Activated CD8-positive, alpha-beta memory T cell treated with anti-CD3 and anti-CD28 coated beads, Interleukin-2, amount 10 ng/mL, durations not matched to agents 7 days and 5 days (primary cell): Measurements from ENCODE around the gene RXFP4. TPM values are rescaled to one million over a fixed set of nuclear protein-coding genes. Genes with fewer than 3 reads are reported as not detected.
A peak's percentile ranks its signal among the peaks of the same experiment; 100 is the strongest.
"Not testable (repeated sequence)": the region's sequence is repeated elsewhere in the genome, so short reads cannot be mapped to it uniquely, and the experiment has no call there.

ENCODE experiments used
- ATAC-seq: fragments of 150-1000 bp; cut with Tn5 transposase; one replicate; pipeline ENCODE4 v1.10.0; 2021; ENCODE audit warnings: moderate library complexity
- CTCF ChIA-PET: fragments of 350-600 bp; sonication (Branson Sonifier 250); formaldehyde crosslinking; loops from one replicate; lab custom pipeline; 2021; ENCODE audit warnings: antibody characterized with exemption; lab: Charles Lee
- DNase-seq: peaks from one replicate; pipeline ENCODE4 v3.0.0-alpha.2; 2020
- H3K27ac Mint-ChIP-seq: one replicate; pipeline ENCODE4 v1.8.0; 2021; ENCODE audit warnings: mild to moderate bottlenecking, mixed read lengths
- H3K27me3 Mint-ChIP-seq: one replicate; pipeline ENCODE4 v1.8.0; 2021; ENCODE audit warnings: mixed read lengths
- H3K36me3 Mint-ChIP-seq: one replicate; pipeline ENCODE4 v1.8.0; 2021; ENCODE audit warnings: mild to moderate bottlenecking, mixed read lengths
- H3K4me1 Mint-ChIP-seq: one replicate; pipeline ENCODE4 v1.8.0; 2021; ENCODE audit warnings: mixed read lengths
- H3K4me3 Mint-ChIP-seq: one replicate; pipeline ENCODE4 v1.8.0; 2021; ENCODE audit warnings: mild to moderate bottlenecking, moderate library complexity, mixed read lengths
- H3K9me3 Mint-ChIP-seq: one replicate; pipeline ENCODE4 v1.8.0; 2022; ENCODE audit warnings: low read depth, mixed read lengths
- total RNA-seq, 2 experiments: library from RNA; stranded (reverse); gene quantifications; one replicate each; pipeline ENCODE4 v1.2.3, GENCODE V29; 2021

Gene RXFP4
- total RNA-seq, 2 experiments from 2014 or later = not detected

DNA sequence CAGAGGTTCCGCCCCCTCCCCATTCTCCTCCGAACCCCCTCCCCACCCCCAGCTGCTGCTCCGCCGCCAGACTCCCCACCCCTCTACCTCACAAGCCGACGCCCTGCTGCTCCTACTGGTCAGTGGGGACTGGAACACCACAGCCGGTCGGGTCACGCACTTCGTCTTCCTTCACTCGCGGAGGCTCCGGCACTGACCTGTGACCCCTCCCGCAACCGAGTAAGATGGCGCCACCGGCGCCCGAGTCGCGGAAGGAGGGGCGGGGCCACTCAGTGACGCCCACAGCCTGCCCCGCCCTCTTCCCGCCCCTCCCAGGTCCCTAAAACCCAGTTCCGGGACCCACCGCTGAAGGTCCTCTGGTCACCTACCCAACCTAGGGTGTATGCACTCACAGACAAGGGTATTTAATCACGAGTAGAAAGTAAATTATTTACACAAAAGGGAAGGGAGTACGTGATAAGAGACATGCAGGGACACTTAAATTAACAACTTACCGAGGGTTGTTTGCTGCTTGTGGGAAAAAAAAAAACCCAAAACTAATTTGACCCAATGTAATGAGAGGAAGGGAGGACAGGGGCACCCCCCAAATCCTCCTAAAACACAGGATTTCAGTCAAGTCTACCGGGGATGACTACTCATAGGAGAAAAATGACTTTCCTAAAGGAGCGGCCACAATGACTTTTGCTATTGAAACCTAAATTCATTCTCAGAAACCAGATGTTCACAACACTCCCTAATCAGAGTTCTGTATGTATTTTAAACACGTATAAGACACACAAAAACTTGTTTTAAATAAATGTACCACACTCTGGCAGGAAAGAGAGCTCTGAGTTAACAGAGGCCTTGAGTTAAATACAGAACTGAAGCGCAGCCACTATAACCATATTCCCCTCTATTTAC lies 30.0 kb upstream of the RXFP4 start, which contains the start of gene RIT1:
RIT1 (minus strand) TSS at position 194 of the 900 bp plus-strand sequence. CDS start 588 bp downstream, outside the sequence.
- Mint-ChIP-seq H3K4me1 (peaks cover 25% of the 10 kb centered on the region), H3K4me3 (peak within 1 kb of the TSS; percentile 90), H3K27me3 (no peaks in the 10 kb centered on the region), H3K27ac (peak within 1 kb of the TSS; percentile 95), H3K9me3 (no peaks in the 10 kb centered on the region), H3K36me3 (peaks cover 44% of the 10 kb centered on the region)
- CTCF ChIA-PET = interaction anchor here (0.8 to 1.4 kb wide), 5 partner anchors 10 to 155 kb away, joined by 3 to 4 read pairs (median 3); partner anchors contain the start of gene KHDC4
- ATAC-seq = peak; percentile 97
- peak; percentile 92 for DNase-seq

DNA sequence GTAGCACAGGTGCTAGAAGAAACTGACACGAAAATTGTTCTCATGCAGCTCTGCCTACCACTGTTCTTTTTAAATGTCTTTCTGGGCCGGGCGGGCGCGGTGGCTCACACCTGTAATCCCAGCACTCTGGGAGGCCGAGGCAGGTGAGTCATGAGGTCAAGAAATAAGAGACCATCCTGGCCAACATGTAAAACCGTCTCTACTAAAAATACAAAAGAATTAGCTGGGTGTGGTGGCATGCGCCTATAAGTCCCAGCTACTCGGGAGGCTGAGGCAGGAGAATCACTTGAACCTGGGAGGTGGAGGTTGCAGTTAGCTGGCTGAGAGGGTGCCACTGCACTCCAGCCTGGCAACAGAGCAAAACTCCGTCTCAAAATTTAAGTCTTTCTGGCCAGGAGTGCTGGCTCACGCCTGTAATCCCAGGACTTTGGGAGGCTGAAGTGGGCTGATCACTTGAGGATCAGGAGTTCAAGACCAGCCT lies 29.3 kb upstream of the RXFP4 start:
- DNase-seq (no peak), ATAC-seq (no peak)
- H3K4me3 Mint-ChIP-seq = peak overlapping the region; percentile 90
- no peaks in the 10 kb centered on the region for H3K9me3 Mint-ChIP-seq
- H3K27me3 Mint-ChIP-seq = no peaks in the 10 kb centered on the region
- H3K36me3 Mint-ChIP-seq = peaks cover 51% of the 10 kb centered on the region
- peaks cover 25% of the 10 kb centered on the region for H3K4me1 Mint-ChIP-seq
- H3K27ac Mint-ChIP-seq = peak overlapping the region; percentile 95
- CTCF ChIA-PET = interaction anchor here (0.8 to 1.4 kb wide), 5 partner anchors 9 to 154 kb away, joined by 3 to 4 read pairs (median 3); partner anchors contain the start of gene KHDC4

DNA sequence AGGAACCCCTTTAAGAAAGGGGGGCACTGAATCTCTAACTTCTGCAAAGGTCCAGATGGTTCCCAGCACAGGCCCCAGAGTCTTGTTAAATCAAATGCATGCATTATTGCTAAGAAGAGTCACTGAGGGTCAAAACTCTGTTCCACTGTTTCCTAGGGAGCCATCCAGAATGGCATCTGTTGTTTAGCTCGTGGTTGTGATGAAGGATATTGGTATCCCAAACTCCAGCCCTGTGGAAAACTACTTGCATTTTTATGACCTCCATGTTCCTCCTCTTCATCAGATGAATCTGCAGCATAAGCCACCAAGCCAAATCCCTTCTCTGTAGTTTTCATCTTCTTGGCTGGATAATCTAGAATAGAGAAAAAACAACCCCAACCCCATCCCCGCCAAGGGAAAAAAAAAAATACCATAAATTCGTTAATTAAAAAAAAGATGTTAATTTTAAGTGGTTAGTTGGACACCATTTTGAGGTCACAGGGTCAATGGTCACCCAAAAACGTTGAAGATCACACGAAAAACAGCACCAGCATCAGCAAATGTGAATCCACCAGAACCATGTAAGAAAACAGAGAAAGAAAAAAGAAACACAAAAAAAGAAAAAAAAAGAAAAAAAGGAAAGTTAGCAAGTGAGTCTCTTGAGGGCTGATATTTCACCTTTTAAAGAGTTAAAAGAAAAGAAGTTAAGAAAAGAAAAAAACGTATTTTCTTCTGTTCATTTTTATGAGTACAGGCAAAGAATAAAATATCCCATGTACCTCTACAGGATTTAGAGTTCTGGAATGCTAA lies 27.3 kb upstream of the RXFP4 start:
- Mint-ChIP-seq H3K4me3 (no peak overlapping the region), H3K9me3 (no peaks in the 10 kb centered on the region), H3K36me3 (peaks cover 59% of the 10 kb centered on the region), H3K27ac (no peak overlapping the region), H3K4me1 (peaks cover 23% of the 10 kb centered on the region), H3K27me3 (no peaks in the 10 kb centered on the region)
- ATAC-seq (no peak), DNase-seq (no peak)
- CTCF ChIA-PET = no interaction called here

DNA sequence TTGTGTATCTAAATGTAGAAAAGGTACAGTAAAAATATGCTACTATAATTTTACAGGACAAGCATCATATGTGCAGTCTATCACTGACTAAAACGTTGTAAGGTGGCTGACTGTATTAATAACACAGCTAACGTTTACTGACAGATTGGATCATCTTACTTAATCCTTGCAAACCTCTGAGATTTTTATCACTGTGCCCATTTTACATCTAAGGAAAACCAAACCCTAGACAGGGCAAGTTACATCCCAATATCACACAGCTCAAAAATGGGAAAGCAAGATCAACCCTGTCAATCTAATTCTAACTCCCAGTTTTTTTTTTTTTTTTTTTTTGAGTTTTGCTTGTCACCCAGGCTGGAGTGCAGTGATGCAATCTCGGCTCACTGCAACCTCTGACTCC lies 22.8 kb upstream of the RXFP4 start:
- H3K27me3 Mint-ChIP-seq = no peaks in the 10 kb centered on the region
- DNase-seq (no peak), ATAC-seq (no peak)
- H3K4me1 Mint-ChIP-seq = peaks cover 9% of the 10 kb centered on the region
- H3K4me3 Mint-ChIP-seq = no peak overlapping the region
- no peak overlapping the region for H3K27ac Mint-ChIP-seq
- H3K36me3 Mint-ChIP-seq = peaks cover 65% of the 10 kb centered on the region
- CTCF ChIA-PET = interaction anchor here (0.7 to 1.2 kb wide), 3 partner anchors 11 to 83 kb away, joined by 3 read pairs; no protein-coding TSS in a partner anchor
- no peaks in the 10 kb centered on the region for H3K9me3 Mint-ChIP-seq

DNA sequence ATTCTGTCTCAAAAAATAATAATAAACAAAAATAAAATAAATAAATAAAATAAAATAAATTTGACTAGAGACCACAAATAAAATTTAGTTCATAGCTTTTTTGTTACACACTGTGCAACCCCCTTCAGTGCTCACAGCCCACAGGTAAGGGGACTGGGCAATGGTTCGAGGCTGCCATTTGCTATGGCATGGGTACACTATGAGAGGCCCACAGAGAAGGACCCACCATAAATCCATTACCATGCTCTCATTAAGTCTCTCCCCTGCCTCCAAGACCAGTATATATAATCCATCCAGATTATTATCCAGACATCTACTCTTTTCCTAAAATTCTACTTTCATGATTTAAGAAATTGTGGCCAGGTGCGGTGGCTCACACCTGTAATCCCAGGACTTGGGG lies 21.6 kb upstream of the RXFP4 start:
- Mint-ChIP-seq H3K27me3 (no peaks in the 10 kb centered on the region), H3K36me3 (peaks cover 58% of the 10 kb centered on the region), H3K4me3 (no peak overlapping the region), H3K27ac (no peak overlapping the region), H3K4me1 (peaks cover 9% of the 10 kb centered on the region), H3K9me3 (no peaks in the 10 kb centered on the region)
- ATAC-seq (no peak), DNase-seq (no peak)
- CTCF ChIA-PET = no interaction called here

DNA sequence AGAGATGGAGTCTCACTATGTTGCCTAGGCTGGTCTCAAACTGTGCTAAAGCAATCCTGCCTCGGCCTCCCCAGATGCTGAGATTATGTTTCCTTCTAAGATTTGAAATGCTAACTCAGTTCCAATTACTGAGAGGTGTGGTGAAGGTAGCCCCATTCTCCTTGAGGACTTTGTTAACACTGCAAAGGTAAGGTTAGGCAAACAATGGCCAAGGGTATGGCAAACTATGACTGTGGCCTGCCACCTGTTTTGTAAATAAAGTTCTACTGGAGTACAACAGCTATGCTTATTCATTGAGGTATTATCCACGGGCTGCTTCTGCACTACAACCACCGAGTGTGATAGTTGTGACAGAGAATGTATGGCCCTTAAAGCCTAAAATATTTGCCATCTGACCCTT lies 20.7 kb upstream of the RXFP4 start:
- ATAC-seq (no peak), DNase-seq (no peak)
- H3K9me3 Mint-ChIP-seq = no peaks in the 10 kb centered on the region
- H3K36me3 Mint-ChIP-seq = peaks cover 61% of the 10 kb centered on the region
- CTCF ChIA-PET = interaction anchor here (0.5 to 1.1 kb wide), 3 partner anchors 9 to 131 kb away, joined by 3 read pairs; no protein-coding TSS in a partner anchor
- H3K4me1 Mint-ChIP-seq = peaks cover 9% of the 10 kb centered on the region
- H3K4me3 Mint-ChIP-seq = no peak overlapping the region
- no peak overlapping the region for H3K27ac Mint-ChIP-seq
- no peaks in the 10 kb centered on the region for H3K27me3 Mint-ChIP-seq

DNA sequence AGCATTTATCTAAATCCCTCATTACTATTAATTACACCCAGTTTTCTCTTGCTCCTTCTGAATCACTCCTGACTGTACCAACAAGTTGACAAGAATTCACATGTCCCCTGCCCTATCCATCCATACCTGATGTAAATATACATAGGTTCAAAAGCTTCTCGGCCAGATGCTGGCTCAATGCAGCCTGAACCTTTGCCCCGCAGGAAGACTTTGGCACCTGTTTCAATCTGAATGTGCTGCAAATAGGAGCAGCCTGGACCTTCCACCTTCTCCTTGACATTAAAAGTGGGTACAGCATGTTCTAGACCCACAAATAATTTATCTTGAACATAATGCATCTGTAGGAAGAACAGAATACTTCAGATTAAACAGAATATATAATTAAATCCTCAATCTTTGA lies 15.9 kb upstream of the RXFP4 start:
- CTCF ChIA-PET = interaction anchor here (1.6 kb wide), 1 partner anchor 675 kb away, joined by 3 read pairs; no protein-coding TSS in a partner anchor
- no peaks in the 10 kb centered on the region for H3K27me3 Mint-ChIP-seq
- DNase-seq = no peak
- no peak for ATAC-seq
- peaks cover 63% of the 10 kb centered on the region for H3K36me3 Mint-ChIP-seq
- peaks cover 24% of the 10 kb centered on the region for H3K4me1 Mint-ChIP-seq
- no peak overlapping the region for H3K27ac Mint-ChIP-seq
- no peak overlapping the region for H3K4me3 Mint-ChIP-seq
- no peaks in the 10 kb centered on the region for H3K9me3 Mint-ChIP-seq

DNA sequence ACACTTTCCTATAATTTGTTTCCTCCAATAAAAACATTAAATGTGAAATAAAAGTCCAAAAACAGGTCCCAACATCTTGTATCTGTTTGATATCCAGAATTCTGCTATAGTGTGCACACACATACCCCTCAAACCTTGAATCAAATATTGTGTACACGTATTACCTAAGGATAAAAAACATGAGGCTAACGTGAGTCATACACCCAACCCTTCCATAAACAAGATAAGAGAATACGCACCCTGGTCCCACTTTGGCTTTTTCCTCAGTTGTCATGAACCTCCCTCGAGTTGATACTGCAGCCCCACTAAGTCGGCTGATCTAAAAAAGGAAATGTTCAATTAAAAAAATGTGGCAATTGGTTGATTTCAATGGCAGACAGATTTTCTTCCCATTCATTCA lies 12.4 kb upstream of the RXFP4 start:
- Mint-ChIP-seq H3K27me3 (no peaks in the 10 kb centered on the region), H3K4me1 (peaks cover 45% of the 10 kb centered on the region), H3K9me3 (no peaks in the 10 kb centered on the region), H3K36me3 (peaks cover 58% of the 10 kb centered on the region), H3K4me3 (no peak overlapping the region), H3K27ac (no peak overlapping the region)
- ATAC-seq (no peak), DNase-seq (no peak)
- CTCF ChIA-PET = interaction anchor here (0.9 to 1.8 kb wide), 3 partner anchors 10 to 14 kb away, joined by 3 to 9 read pairs (median 3); no protein-coding TSS in a partner anchor

DNA sequence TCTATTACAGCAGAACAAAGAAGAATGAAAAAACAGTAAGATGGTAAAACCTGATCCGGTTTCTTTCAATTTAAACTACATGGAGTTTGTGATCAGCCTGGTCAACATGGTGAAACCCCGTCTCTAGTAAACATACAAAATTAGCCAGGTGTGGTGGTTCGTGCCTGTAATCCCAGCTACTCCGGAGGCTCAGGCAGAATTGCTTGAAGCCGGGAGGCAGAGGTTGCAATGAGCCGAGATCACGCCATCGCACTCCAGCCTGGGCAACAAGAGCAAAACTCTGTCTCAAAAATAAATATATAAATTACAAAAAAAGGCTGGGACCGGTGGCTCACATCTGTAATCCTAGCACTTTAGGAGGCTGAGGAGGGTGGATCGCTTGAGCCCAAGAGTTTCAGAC lies 10.7 kb upstream of the RXFP4 start:
- H3K9me3 Mint-ChIP-seq, H3K27me3 Mint-ChIP-seq, ATAC-seq, H3K27ac Mint-ChIP-seq, DNase-seq: not testable (repeated sequence)
- peaks cover 53% of the 10 kb centered on the region for H3K36me3 Mint-ChIP-seq
- CTCF ChIA-PET = interaction anchor here (0.7 to 2.4 kb wide), 6 partner anchors 8 to 59 kb away, joined by 3 to 9 read pairs (median 4); no protein-coding TSS in a partner anchor
- peak overlapping the region; percentile 58 for H3K4me3 Mint-ChIP-seq
- H3K4me1 Mint-ChIP-seq = peaks cover 45% of the 10 kb centered on the region

DNA sequence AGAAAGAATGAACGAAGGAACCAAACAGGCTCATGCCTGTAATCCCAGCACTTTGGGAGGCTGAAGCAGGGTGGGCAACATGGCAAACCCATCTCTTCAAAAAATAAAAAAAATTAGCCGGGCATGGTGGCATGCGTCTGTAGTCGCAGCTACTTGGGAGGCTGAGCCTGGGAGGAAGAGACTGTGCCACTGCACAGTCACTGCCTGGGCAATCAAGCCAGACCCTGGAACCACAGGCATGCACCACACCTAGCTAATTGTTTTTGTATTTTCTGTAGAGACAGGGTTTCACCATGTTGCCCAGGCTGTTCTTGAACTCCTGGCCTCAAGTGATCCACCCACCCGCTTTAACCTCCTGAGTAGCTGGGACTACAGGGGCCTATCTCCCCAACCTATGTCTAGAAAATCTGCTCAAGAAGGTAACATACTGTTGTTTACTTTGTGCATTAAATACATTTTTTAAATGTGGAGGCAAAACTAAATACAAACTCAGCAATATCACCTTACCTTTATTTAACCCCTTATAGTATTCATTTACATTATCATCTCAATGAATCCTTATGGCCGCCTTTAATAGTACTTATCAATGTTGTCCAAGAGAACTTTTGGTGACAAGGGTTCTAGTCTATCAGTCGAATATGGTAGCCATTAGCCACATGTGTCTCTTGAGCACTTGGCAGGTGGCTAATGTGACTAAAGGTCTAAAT lies 10.0 kb upstream of the RXFP4 start:
- peak overlapping the region; percentile 61 for H3K27ac Mint-ChIP-seq

DNA sequence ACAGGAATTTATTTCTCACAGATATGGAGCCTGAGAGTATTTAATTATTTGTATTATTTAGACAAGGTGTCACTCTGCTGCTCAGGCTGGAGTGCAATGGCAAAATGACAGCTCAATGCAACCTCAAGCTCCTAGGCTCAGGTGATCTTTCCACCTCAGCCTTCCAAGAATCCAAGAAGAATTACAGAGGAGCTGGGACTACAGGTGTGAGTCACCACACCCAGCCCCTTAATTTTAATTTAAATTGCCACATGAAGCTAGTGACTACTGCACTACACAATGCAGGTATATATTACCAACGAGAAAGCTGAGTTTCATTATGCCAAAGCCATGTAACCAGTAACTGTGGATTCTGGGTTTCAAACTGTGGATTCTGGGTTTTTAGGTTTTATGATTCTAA lies 9.4 kb upstream of the RXFP4 start:
- Mint-ChIP-seq H3K27ac (peak overlapping the region; percentile 48), H3K36me3 (peaks cover 42% of the 10 kb centered on the region), H3K4me1 (peaks cover 46% of the 10 kb centered on the region), H3K4me3 (peak overlapping the region; percentile 58), H3K9me3 (no peaks in the 10 kb centered on the region), H3K27me3 (no peaks in the 10 kb centered on the region)
- CTCF ChIA-PET = interaction anchor here (0.8 to 4.5 kb wide), 8 partner anchors 8 to 73 kb away, joined by 3 to 56 read pairs (median 11); partner anchors contain the start of gene ARHGEF2
- no peak for ATAC-seq
- DNase-seq = no peak

More for the DNA sequence above, 10.0 kb upstream of the RXFP4 start:
- DNase-seq = no peak
- peak overlapping the region; percentile 58 for H3K4me3 Mint-ChIP-seq
- H3K4me1 Mint-ChIP-seq = peaks cover 49% of the 10 kb centered on the region
- peaks cover 48% of the 10 kb centered on the region for H3K36me3 Mint-ChIP-seq
- no peaks in the 10 kb centered on the region for H3K9me3 Mint-ChIP-seq
- no peaks in the 10 kb centered on the region for H3K27me3 Mint-ChIP-seq
- ATAC-seq = no peak
- CTCF ChIA-PET = interaction anchor here (0.7 to 4.5 kb wide), 8 partner anchors 9 to 74 kb away, joined by 3 to 56 read pairs (median 6); partner anchors contain the start of gene ARHGEF2

DNA sequence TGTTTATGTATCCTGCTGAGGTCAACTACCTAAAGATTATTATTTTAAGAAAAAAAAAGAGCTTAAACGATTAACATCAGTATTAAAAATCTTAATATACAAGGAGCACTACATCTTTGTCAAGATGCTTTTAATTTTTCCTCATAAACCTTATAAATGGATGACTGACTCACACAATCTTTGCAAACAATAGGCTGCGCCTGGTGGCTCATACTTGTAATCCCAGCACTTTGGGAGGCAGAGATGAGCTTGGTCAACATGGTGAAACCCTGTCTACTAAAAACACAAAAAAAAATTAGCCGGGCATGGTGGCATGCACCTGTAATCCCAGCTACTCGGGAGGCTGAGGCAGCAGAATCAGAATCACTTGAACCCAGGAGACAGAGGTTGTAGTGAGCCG lies 9.0 kb upstream of the RXFP4 start:
- Mint-ChIP-seq H3K4me3 (peak overlapping the region; percentile 58), H3K27me3 (no peaks in the 10 kb centered on the region)
- CTCF ChIA-PET = interaction anchor here (0.8 to 4.5 kb wide), 10 partner anchors 8 to 140 kb away, joined by 3 to 56 read pairs (median 11); partner anchors contain the start of gene ARHGEF2

More for the DNA sequence above, 9.0 kb upstream of the RXFP4 start:
- no peak for ATAC-seq
- Mint-ChIP-seq H3K27ac (peak overlapping the region; percentile 49), H3K4me1 (peaks cover 46% of the 10 kb centered on the region), H3K9me3 (no peaks in the 10 kb centered on the region), H3K36me3 (peaks cover 39% of the 10 kb centered on the region)
- DNase-seq = no peak
